DND-41 (cell line): Measurements from ENCODE around the gene LAMC3.

Experiments used
- EZH2 ChIP-seq: IDR thresholded peaks from 3 replicates; pipeline ENCODE4 v1.6.1; 2012; ENCODE audit warnings: borderline replicate concordance, low read depth, mild to moderate bottlenecking, moderate library complexity, low read length, inconsistent platforms; ENCODE audit not compliant: severe bottlenecking
- TF ChIP-seq, protein P1 (sequence below): IDR thresholded peaks from 2 replicates; pipeline ENCODE4 v1.5.1; 2012; ENCODE audit warnings: borderline replicate concordance, low read length, moderate library complexity, mild to moderate bottlenecking; ENCODE audit not compliant: poor library complexity, severe bottlenecking; ENCODE audit errors: extremely low read depth

DNA sequence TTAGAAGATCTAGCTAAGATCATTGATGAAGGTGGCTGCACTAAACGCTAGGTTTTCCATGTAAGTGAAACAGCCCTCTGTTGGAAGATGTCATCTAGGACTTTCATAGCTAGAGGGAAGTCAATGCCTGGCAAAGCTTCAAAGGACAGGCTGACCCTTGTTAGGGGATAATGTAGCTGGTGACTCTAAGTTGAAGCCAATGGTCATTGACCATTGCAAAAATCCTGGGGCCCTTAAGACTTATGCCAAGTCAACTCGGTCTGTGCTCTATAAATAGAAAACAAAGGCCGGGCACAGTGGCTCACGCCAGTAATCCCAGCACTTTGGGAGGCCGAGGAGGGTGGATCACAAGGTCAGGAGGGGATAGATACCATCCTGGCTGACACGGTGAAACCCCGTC lies 43.3 kb upstream of the LAMC3 start:
- TF ChIP-seq, protein P1, sequence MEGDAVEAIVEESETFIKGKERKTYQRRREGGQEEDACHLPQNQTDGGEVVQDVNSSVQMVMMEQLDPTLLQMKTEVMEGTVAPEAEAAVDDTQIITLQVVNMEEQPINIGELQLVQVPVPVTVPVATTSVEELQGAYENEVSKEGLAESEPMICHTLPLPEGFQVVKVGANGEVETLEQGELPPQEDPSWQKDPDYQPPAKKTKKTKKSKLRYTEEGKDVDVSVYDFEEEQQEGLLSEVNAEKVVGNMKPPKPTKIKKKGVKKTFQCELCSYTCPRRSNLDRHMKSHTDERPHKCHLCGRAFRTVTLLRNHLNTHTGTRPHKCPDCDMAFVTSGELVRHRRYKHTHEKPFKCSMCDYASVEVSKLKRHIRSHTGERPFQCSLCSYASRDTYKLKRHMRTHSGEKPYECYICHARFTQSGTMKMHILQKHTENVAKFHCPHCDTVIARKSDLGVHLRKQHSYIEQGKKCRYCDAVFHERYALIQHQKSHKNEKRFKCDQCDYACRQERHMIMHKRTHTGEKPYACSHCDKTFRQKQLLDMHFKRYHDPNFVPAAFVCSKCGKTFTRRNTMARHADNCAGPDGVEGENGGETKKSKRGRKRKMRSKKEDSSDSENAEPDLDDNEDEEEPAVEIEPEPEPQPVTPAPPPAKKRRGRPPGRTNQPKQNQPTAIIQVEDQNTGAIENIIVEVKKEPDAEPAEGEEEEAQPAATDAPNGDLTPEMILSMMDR: no peak
- no peak for TF ChIP-seq EZH2
